IPS-18a (cell line): ENCODE data around the gene IQCH.
"Not testable (repeated sequence)": the region's sequence is repeated elsewhere in the genome, so short reads cannot be mapped to it uniquely, and the experiment has no call there.

Experiments used
- H3K27ac ChIP-seq: one replicate; pipeline ENCODE4 v1.5.1; 2013; ENCODE audit warnings: low read length
- H3K27me3 ChIP-seq: one replicate; pipeline ENCODE4 v1.6.1; 2013; ENCODE audit warnings: mild to moderate bottlenecking, low read length; ENCODE audit not compliant: control insufficient read depth, insufficient read depth
- H3K36me3 ChIP-seq: one replicate; pipeline ENCODE4 v1.6.1; 2013; ENCODE audit warnings: low read depth, low read length; ENCODE audit not compliant: control insufficient read depth
- H3K4me1 ChIP-seq: one replicate; pipeline ENCODE4 v1.6.1; 2013; ENCODE audit warnings: low read depth, low read length; ENCODE audit not compliant: control insufficient read depth
- H3K4me3 ChIP-seq: one replicate; pipeline ENCODE4 v1.5.1; 2013; ENCODE audit warnings: low read length
- H3K9ac ChIP-seq: one replicate; pipeline ENCODE4 v1.6.1; 2013; ENCODE audit warnings: mild to moderate bottlenecking, low read length, moderate library complexity
- H3K9me3 ChIP-seq: one replicate; pipeline ENCODE4 v1.6.1; 2013; ENCODE audit warnings: low read depth, low read length; ENCODE audit not compliant: control insufficient read depth

Gene IQCH

DNA sequence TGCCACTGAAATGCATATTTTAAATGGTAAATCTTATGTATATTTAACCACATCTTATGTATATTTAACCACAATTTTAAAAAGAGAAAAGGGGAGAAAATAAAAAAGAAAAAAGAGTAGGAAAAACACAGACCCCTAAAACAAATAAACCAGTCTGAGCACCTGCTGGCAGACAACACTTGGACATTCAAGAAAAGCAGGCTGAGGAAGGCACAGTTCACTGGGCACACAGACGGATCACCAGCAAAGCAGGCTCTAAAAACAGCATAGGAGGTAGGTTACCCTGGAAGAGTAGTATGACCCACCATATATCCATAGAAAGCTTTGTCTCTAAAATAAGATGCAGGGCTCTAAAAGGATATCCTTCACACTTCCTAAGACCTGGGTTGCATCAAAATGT lies 27.2 kb upstream of the IQCH start:
- Histone ChIP-seq H3K9me3 (no peaks in the 10 kb centered on the region), H3K36me3 (peaks cover 10% of the 10 kb centered on the region), H3K27ac (no peak overlapping the region)

DNA sequence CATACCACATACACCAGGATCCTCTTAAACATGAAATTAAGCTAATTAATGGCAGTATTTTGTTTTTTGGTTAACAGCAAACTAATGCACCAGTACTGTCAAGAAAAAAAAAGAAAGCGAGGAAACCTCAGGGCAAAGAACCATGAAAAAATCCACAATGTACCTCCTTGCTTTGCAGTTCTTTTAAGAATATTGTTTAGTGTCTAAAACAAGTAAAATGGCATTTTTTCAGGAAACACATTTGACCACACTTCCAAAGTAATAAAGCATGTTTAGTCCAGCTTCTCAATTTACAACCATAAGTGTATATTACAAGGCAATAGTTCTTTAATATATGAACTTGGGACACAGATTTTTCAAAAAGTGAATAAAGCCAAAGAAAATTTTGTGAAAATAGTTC lies 26.7 kb upstream of the IQCH start:
- Histone ChIP-seq H3K9ac (no peak overlapping the region), H3K4me3 (no peak overlapping the region), H3K36me3 (peaks cover 10% of the 10 kb centered on the region), H3K9me3 (no peaks in the 10 kb centered on the region), H3K27ac (no peak overlapping the region), H3K27me3 (no peaks in the 10 kb centered on the region), H3K4me1 (no peaks in the 10 kb centered on the region)

More for the DNA sequence above, 27.2 kb upstream of the IQCH start:
- no peak overlapping the region for H3K4me3 ChIP-seq
- no peak overlapping the region for H3K9ac ChIP-seq
- no peaks in the 10 kb centered on the region for H3K27me3 ChIP-seq
- H3K4me1 ChIP-seq: no peaks in the 10 kb centered on the region

DNA sequence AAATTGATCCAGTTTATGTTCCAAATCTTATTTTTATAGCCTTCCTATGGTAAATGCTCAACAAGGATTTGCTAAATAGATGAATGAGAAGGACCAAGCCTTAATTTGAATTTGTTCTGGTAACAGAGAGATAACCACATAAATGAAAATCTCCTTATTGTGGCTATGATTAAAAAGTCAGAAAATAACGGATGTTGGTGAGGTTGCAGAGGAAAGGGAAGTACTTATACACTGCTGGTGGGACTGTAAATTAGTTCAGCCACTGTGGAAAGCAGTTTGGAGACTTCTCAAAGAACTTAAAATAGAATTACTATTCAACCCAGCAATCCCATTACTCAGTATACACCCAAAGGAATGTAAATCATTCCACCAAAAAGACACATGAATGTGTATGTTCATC lies 26.3 kb upstream of the IQCH start:
- Histone ChIP-seq H3K27ac (no peak overlapping the region), H3K36me3 (peaks cover 10% of the 10 kb centered on the region), H3K9ac (no peak overlapping the region), H3K27me3 (no peaks in the 10 kb centered on the region), H3K4me1 (no peaks in the 10 kb centered on the region), H3K9me3 (no peaks in the 10 kb centered on the region), H3K4me3 (no peak overlapping the region)

DNA sequence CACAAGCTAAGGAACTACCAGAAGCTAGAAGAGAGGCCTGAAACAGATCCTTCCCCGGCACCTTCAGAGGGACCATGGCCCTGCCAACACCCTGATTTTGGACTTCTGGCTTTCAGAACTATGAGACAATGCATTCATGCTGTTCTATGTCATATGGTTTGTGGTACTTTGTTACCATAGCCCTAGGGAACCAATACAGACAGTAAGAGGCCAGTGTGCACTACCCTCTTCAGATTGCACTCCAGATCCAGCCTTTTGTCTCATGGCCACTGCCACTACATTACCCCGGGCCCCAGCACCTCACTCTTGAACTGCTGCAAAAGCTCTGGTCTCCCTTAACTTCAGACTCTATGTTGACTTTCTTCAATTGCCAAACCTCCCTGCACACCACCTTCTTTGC lies 24.1 kb upstream of the IQCH start:
- H3K27ac ChIP-seq: no peak overlapping the region
- H3K9ac ChIP-seq: no peak overlapping the region
- no peaks in the 10 kb centered on the region for H3K9me3 ChIP-seq
- H3K36me3 ChIP-seq: peaks cover 10% of the 10 kb centered on the region
- H3K27me3 ChIP-seq: no peaks in the 10 kb centered on the region
- H3K4me1 ChIP-seq: no peaks in the 10 kb centered on the region
- H3K4me3 ChIP-seq: no peak overlapping the region

DNA sequence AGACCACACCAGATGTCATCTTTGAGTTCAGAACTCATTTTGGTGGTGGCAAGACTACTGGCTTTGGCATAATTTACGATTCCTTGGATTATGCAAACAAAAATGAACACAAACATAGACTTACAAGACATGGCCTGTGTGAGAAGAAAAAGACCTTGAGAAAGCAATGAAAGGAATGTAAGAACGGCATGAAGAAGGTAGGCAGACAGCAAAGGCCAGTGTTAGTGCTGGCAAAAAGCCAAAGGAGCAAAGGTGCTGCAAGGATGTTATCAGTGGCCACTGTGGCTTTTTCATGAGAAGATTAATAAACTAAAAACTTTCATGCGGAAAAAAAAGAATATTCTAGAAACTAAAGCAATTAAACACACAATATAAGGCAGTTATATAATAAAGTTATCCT lies 22.0 kb upstream of the IQCH start:
- Histone ChIP-seq H3K36me3 (peaks cover 17% of the 10 kb centered on the region), H3K27me3 (no peaks in the 10 kb centered on the region), H3K4me3 (no peak overlapping the region), H3K27ac (no peak overlapping the region), H3K4me1 (no peaks in the 10 kb centered on the region), H3K9ac (no peak overlapping the region), H3K9me3 (no peaks in the 10 kb centered on the region)

DNA sequence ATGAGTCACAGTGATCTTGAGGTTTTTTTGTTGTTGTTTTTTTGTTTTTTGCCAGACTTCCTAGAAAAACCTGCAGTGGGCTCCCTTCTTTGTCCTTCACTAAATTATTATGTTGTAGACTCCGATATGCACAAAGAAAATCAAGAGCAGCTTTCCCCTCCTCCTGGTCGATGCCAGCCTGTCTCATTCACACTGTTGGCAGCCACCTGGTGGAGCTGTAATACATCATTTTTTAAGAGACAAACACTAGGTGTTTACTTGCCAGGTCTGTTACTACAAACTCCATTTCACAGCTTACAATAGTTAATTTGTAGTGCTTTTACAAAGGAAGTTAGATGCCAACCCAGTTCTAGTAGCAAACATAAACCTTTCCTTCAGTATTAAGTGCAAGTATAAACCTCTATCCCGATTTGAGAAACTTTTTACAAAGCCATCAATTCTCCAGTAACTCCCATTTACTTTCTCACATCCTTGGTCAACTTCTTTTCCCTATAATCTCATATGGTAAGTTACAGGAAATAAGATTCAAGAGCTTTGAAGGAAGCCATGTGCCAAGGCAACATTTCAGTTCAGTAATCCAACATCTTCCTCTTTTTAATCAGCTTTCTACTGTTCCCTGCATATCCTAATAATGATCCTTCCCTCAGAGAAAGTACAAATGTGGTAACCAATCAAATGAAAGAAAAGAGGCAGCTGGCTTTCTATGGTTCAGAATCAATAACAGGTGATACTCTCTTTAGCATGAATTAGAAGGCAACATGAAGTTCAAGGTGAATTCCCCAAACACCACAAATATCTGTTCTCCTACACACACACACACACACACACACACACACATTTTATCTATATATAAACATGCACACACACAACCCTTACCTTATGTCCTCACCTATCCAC lies 14.1 kb upstream of the IQCH start:
- Histone ChIP-seq H3K36me3 (peaks cover 7% of the 10 kb centered on the region), H3K27ac (no peak overlapping the region), H3K4me3 (no peak overlapping the region), H3K4me1 (peaks cover 23% of the 10 kb centered on the region), H3K27me3 (no peaks in the 10 kb centered on the region), H3K9me3 (no peaks in the 10 kb centered on the region), H3K9ac (no peak overlapping the region)

DNA sequence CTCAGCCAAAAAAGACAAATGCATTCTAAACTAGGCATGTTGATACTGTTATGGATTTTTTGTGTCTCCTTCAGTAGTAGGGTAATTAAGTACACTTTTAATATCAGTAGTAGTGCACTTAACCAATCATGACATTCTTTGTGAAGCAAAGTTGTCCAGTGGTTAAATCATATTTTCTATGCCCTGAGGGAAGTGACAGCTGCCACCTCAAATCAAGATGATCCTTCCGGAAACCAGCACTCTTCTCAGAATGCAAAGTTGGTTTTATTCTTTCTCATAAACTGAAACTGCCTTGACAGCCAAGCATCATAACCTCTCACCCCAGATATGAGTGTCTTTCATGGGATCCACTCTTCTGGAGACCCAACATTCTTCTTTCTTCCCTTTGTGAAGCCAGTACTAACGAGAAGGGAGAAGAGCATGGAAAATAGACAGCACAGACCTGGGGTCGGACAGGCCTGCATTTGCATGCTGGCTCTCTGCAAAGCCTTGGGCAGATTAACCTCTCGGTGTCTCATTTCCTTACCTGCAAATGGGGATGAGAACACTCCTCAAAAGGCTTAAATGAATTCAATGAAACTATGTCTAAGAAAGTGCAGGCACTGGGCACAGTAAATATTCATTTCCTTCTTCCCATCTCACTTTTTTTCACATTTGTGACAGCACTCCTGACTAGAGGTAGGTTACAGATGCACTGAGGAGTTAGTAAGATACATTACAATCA lies 13.3 kb upstream of the IQCH start:
- Histone ChIP-seq H3K27ac (no peak overlapping the region), H3K36me3 (peaks cover under 1% of the 10 kb centered on the region), H3K27me3 (no peaks in the 10 kb centered on the region), H3K4me3 (no peak overlapping the region), H3K9ac (no peak overlapping the region), H3K9me3 (no peaks in the 10 kb centered on the region), H3K4me1 (peaks cover 23% of the 10 kb centered on the region)

DNA sequence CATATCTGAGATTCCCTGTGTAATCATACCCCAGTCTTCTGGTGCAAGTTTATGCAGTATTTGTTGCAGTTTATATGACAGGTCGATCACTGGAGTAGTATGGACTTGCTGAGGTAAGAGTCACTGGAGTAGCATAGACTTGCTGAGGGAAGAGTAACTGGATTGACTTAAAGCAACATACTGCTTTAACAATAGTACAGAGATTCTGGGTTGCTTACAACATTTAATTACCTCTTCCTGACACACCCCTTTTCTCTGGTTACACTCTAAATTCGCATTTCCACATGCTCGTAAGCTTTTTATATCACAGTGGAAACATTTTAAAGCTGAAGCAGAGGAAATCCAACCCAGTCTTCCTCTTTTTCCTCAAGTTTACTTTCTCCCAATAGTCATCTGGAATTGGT lies 11.9 kb upstream of the IQCH start:
- Histone ChIP-seq H3K4me1 (peaks cover 23% of the 10 kb centered on the region), H3K36me3 (no peaks in the 10 kb centered on the region), H3K27ac (no peak overlapping the region), H3K9me3 (no peaks in the 10 kb centered on the region), H3K4me3 (no peak overlapping the region), H3K9ac (no peak overlapping the region), H3K27me3 (no peaks in the 10 kb centered on the region)

DNA sequence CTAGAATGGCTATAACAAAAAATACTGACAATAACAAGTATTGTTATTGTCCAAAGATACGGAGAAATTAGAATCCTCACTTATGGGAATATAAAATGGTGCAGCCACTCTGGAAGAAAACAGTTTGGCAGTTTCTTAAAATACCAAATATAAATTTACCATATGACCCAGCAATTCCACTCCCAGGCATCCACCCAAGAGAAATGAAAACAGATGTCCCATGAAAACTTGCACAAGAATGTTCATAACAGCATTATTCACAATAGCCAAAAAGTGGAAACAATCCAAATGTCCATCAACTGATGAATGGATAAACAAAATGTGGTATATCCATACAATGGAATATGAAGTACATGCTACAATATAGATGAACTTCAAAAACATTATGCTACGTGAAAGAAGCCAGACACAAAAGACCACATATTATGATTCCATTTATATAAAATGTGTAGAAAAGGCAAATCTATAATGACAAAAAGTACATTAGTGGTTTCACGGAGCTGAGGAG lies 9.6 kb upstream of the IQCH start:
- Histone ChIP-seq H3K36me3 (no peaks in the 10 kb centered on the region), H3K27me3 (no peaks in the 10 kb centered on the region), H3K4me1 (peaks cover 23% of the 10 kb centered on the region), H3K4me3 (no peak overlapping the region), H3K27ac (no peak overlapping the region), H3K9me3 (no peaks in the 10 kb centered on the region), H3K9ac (no peak overlapping the region)

DNA sequence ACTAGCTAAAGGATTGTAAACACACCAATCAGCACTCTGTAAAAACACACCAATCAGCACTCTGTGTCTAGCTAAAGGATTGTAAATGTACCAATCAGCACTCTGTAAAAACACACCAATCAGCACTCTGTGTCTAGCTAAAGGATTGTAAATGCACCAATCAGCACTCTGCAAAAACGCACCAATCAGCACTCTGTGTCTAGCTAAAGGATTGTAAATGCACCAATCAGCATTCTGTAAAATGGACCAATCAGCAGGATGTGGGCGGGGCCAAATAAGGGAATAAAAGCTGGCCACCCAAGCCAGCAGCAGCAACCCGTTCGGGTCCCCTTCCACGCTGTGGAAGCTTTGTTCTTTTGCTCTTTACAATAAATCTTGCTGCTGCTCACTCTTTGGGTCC lies 8.0 kb upstream of the IQCH start:
- not testable (repeated sequence) for H3K4me3 ChIP-seq, H3K27me3 ChIP-seq, H3K9ac ChIP-seq, H3K36me3 ChIP-seq, H3K27ac ChIP-seq, H3K9me3 ChIP-seq
- peaks cover 13% of the 10 kb centered on the region for H3K4me1 ChIP-seq

DNA sequence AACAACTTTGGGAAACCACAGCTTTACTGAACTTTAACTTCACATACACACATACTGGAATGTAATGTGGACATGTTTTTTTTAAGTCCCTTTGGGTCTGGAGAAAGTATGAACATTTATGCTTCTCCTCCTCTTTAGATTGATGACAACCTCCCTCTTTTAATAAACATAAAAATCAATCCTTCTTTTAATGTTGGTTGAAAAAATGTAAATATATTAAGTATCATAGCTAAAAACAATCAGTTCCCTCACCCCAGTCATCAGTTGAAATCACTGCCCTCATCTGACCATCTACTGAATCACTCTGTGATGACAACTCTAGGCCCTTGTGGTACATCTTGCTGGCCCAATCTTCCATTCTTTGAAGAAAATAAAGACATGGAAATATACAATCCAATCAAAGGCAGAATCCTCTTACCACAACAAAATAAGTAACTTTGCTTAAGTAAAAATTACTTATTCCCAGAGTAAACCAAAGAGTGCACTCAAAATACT lies 6.5 kb upstream of the IQCH start:
- no peaks in the 10 kb centered on the region for H3K9me3 ChIP-seq
- H3K4me1 ChIP-seq: peaks cover 4% of the 10 kb centered on the region
- no peak overlapping the region for H3K9ac ChIP-seq
- no peaks in the 10 kb centered on the region for H3K36me3 ChIP-seq
- H3K4me3 ChIP-seq: no peak overlapping the region
- H3K27ac ChIP-seq: no peak overlapping the region
- H3K27me3 ChIP-seq: no peaks in the 10 kb centered on the region
